Mesothelial cell of epicardium (in vitro differentiated cells): Measurements from ENCODE around the gene CEP164. TPM values are rescaled to one million over a fixed set of nuclear protein-coding genes. Genes with fewer than 3 reads are reported as not detected.

Experiments used
- DNase-seq, 2 experiments: peaks; one replicate each; pipeline ENCODE4 v3.0.0; 2021; ENCODE audit warnings: low spot score in 2 of 2; ENCODE audit not compliant: unreplicated experiment in 2 of 2
- H3K27ac Mint-ChIP-seq: 2 replicates; pipeline ENCODE4 v1.8.0; 2021; ENCODE audit warnings: mixed read lengths
- H3K27me3 Mint-ChIP-seq: 2 replicates; pipeline ENCODE4 v1.8.0; 2021; ENCODE audit warnings: low read depth, mixed read lengths
- H3K36me3 Mint-ChIP-seq: 2 replicates; pipeline ENCODE4 v1.8.0; 2021; ENCODE audit warnings: mixed read lengths
- H3K4me1 Mint-ChIP-seq: 2 replicates; pipeline ENCODE4 v1.8.0; 2021; ENCODE audit warnings: mixed read lengths
- H3K4me3 Mint-ChIP-seq: 2 replicates; pipeline ENCODE4 v1.8.0; 2021; ENCODE audit warnings: mild to moderate bottlenecking, moderate library complexity, mixed read lengths
- H3K9me3 Mint-ChIP-seq: 2 replicates; pipeline ENCODE4 v1.8.0; 2021; ENCODE audit warnings: mixed read lengths
- CTCF ChIP-seq: fragments of 200-600 bp; sonication (generic); IDR thresholded peaks from one replicate; pipeline ENCODE4 v1.5.0; 2021; ENCODE audit warnings: antibody characterized with exemption; ENCODE audit not compliant: unreplicated experiment
- total RNA-seq: library from RNA; stranded (reverse); gene quantifications from 3 replicates; pipeline ENCODE4 v1.2.1, GENCODE V29; 2021

The CEP164 gene
- total RNA-seq, result 46.2 to 51.1 TPM (median 48.6 TPM) in 3 replicates

- H3K36me3 Mint-ChIP-seq, result peaks cover 3% of the 10 kb centered on the region
- H3K4me1 Mint-ChIP-seq, result peaks cover 3% of the 10 kb centered on the region
- TF ChIP-seq CTCF, result no peak
- H3K27ac Mint-ChIP-seq, result no peak within 1 kb of the TSS
- peak; percentile 80 to 91 for DNase-seq
- peak within 1 kb of the TSS; percentile 41 for H3K4me3 Mint-ChIP-seq
- no peaks in the 10 kb centered on the region for H3K27me3 Mint-ChIP-seq
- peaks cover 4% of the 10 kb centered on the region for H3K9me3 Mint-ChIP-seq
These were observed at the start of gene CEP164 for GRCh38 chr11:117327567-117328374. Gene CEP164, plus strand, starts transcription at chr11:117327854. Its CDS starts 10,733 bp downstream, at chr11:117338587.

GRCh38 chr11:117278347-117278746 lies 49.3 kb upstream of the CEP164 start:
- DNase-seq, result no peak
- Mint-ChIP-seq H3K27ac (peak overlapping the region; percentile 84), H3K36me3 (peaks cover 38% of the 10 kb centered on the region), H3K27me3 (no peaks in the 10 kb centered on the region), H3K4me1 (peaks cover 24% of the 10 kb centered on the region), H3K4me3 (no peak overlapping the region), H3K9me3 (peaks cover 4% of the 10 kb centered on the region)
- no peak for TF ChIP-seq CTCF

GRCh38 chr11:117279711-117280376 lies 47.8 kb upstream of the CEP164 start:
- Mint-ChIP-seq H3K36me3 (peaks cover 36% of the 10 kb centered on the region), H3K27me3 (no peaks in the 10 kb centered on the region)

GRCh38 chr11:117281159-117281558 lies 46.5 kb upstream of the CEP164 start:
- DNase-seq, result no peak
- H3K4me1 Mint-ChIP-seq, result peaks cover 24% of the 10 kb centered on the region
- H3K27me3 Mint-ChIP-seq, result no peaks in the 10 kb centered on the region
- no peak for TF ChIP-seq CTCF
- no peaks in the 10 kb centered on the region for H3K9me3 Mint-ChIP-seq
- peak overlapping the region; percentile 83 for H3K27ac Mint-ChIP-seq
- peaks cover 31% of the 10 kb centered on the region for H3K36me3 Mint-ChIP-seq
- H3K4me3 Mint-ChIP-seq, result no peak overlapping the region

More at GRCh38 chr11:117279711-117280376, 47.8 kb upstream of the CEP164 start:
- no peak overlapping the region for H3K4me3 Mint-ChIP-seq
- no peak for DNase-seq
- peak overlapping the region; percentile 79 for H3K27ac Mint-ChIP-seq
- TF ChIP-seq CTCF, result no peak
- H3K9me3 Mint-ChIP-seq, result no peaks in the 10 kb centered on the region
- H3K4me1 Mint-ChIP-seq, result peaks cover 24% of the 10 kb centered on the region

GRCh38 chr11:117281869-117282268 lies 45.8 kb upstream of the CEP164 start:
- Mint-ChIP-seq H3K4me1 (peaks cover 24% of the 10 kb centered on the region), H3K4me3 (no peak overlapping the region), H3K27me3 (no peaks in the 10 kb centered on the region), H3K27ac (peak overlapping the region; percentile 83), H3K9me3 (no peaks in the 10 kb centered on the region), H3K36me3 (peaks cover 31% of the 10 kb centered on the region)
- TF ChIP-seq CTCF, result no peak
- DNase-seq, result no peak
